Measurements from ENCODE around the gene ZNF574.
"Not testable (repeated sequence)": the region's sequence is repeated elsewhere in the genome, so short reads cannot be mapped to it uniquely, and the experiment has no call there.

The ZNF574 gene

DNA sequence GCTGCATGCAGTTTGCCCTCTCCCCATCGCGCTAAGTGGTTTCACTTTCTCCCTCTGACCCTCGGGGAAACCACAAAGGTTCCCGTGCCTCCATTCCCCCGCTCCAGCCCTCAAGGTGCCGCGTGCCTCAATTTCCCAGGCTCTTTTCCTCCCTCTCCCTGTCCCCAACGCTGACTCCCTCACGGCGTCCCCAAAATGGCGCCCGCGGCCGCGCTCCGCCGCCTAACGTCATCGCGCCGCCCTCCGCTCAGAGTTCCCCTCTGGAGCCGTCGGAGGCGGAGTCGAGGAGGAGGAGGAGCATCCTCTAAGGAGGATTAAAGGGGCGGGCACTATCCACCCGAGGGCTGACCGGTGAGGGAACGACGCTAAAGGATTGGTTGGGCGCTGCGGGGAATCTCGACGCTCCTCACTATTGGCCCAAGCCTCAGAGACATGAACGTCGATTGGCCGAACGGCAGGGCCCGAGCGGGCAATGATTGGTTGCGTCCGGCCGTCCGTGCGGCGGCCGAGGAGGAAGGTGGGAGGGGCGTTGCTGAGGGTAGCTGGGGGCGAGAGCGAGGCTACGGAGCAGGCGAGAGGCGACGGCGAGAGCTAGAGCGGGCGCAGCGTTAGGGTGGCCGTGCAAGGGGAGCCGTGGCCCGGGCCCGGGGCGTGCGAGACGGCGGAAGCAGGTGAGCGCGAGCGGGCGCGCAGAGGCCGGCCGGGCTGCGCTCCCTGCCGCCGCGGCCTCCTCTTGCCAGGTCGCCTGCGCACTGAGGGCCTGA, at the start of gene ZNF574:
TSS of gene ZNF574 (plus strand) at position 551 of the 764 bp plus-strand sequence. CDS start 2,441 bp downstream, outside the sequence.
- DNase-seq (ENCODE audit: low read depth): peak; percentile 100

- DNase-seq (ENCODE audit: low read depth): no peak
These were observed 47.4 kb upstream of the ZNF574 start for GRCh38 chr19:42028304-42029216.

- DNase-seq (ENCODE audit: low read depth): no peak
These were observed 45.1 kb upstream of the ZNF574 start for GRCh38 chr19:42030645-42031440.

DNA sequence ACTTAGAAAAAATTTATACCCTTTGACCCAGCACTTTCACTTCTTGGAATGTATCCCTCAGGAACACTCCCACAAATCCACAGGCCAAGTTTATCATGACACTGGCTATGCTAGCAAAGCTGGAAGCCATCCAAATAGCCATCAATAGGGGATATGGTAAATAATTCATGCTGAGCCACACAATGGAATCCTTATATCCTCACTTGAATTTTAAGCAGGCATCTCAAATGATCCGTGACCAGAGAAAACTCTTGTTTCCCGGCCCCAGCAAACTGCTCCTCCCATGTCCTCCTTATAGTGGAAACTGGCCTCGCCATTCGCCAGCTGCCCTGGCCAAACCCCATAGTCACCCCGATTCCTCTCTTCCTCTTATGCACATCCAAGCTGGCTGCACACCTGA, 43.5 kb upstream of the ZNF574 start:
- DNase-seq (ENCODE audit: low read depth): no peak

DNA sequence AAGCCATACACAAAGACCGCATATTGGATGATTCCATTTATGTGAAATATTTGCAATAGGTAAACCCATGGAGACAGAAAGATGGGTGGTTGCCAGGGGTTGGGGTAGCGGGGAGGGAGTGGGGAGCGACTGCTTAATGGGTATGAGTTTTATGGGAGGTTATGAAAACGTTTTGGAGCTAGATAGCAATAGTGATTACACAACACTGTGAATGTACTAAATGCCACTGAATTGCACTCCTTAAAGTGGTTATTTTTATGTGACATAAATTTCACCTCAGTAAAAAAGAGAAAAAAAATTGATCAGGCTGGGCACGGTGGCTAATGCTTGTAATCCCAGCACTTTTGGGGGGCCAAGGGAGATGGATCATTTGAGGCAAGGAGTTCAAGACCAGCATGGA, 42.6 kb upstream of the ZNF574 start:
- DNase-seq (ENCODE audit: low read depth): no peak

- peak; percentile 69 for DNase-seq (ENCODE audit: low read depth)
These were observed 41.1 kb upstream of the ZNF574 start for GRCh38 chr19:42034640-42035391.

- DNase-seq (ENCODE audit: low read depth): no peak
These were observed 38.3 kb upstream of the ZNF574 start for GRCh38 chr19:42037649-42038048.

DNA sequence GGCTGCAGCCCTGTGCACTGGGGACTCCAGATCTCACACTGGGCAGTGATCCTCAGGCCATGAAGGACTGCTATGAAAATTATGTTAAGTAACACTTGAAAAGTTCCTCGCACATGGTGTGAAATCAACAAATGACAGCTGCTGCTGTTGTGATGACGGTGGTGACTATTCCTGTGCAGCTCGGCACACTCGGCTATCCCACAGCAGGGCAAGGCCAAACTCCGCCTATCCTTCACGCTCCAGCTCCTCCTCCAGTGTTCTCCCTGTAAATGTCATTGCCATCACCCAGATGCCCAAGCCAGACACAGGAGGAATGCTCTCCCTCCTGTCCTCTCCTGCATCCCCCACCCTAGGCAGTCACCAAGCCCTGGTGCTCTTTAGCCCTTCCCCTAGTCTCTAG, 37.3 kb upstream of the ZNF574 start:
- no peak for DNase-seq (ENCODE audit: low read depth)

DNA sequence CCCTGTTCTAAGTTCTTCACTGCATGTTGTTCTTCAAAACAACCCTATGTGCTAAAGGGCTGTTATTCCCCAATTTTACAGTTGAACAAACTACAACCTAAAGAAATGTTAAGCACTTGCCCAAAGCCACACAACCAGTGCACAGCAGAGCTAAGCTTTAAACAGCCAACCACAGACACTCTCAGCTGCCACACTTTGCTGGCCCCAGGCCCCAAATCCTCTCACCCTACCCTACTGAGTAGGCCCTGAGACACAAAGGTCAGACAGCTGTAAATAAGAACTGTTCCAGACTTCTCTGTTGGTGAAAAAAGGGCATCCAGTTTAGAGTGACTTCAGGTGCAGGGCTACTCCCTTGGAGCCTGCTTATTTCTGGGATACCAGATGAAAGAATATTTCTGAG, 35.9 kb upstream of the ZNF574 start:
- DNase-seq (ENCODE audit: low read depth): no peak

DNA sequence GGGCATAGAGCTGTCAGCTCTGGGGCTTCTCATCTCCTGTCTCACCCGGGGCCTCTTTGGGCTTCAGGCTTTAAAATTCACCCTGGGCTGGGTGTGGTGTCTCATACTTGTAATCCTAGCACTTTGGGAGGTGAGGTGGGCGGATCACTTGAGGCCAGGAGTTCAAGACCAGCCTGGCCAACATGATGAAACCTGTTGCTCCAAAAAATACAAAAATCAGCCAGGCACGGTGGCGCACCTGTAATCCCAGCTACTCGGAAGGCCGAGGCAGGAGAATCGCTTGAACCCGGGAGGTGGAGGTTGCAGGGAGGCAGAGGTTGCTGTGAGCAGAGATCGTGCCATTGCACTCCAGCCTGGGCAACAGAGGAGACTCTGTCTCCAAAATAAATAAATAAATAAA, 35.5 kb upstream of the ZNF574 start:
- DNase-seq (ENCODE audit: low read depth): not testable (repeated sequence)

DNA sequence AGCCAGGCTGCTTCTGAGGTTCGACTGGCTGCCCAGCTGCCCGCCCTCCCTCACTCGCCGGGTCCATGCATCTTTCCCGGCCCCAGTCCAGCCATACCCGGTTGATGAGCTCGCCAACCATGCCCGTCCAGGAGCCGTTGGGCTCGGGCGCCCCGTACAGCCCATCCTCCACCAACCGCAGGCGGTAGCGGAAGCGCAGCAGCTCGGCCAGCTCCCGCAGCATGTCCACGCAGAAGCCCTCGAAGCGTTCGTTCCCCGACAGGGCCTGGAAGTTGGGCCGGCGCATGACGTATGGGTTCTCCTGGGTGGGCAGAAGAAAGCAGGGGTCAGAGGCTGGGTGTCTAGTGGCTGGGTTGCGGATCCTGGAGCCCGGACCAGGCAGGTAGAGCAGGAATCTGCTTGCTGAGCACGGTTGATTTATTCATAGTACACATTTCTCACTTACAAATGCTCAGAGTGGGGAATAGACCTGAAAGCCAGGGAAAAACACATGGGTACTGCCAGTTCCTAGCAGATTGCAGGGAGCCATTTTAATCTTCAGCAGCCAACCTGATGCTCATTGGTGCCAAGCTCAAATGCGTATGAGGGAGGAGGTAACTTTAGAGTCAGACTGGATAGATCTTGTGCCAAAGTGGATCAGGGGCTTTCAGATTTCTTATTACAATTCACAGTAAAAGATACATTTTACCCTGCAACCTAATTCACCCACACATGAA, 33.4 kb upstream of the ZNF574 start:
- DNase-seq (ENCODE audit: low read depth): no peak

- no peak for DNase-seq (ENCODE audit: low read depth)
These were observed 30.4 kb upstream of the ZNF574 start for GRCh38 chr19:42045575-42045974.

DNA sequence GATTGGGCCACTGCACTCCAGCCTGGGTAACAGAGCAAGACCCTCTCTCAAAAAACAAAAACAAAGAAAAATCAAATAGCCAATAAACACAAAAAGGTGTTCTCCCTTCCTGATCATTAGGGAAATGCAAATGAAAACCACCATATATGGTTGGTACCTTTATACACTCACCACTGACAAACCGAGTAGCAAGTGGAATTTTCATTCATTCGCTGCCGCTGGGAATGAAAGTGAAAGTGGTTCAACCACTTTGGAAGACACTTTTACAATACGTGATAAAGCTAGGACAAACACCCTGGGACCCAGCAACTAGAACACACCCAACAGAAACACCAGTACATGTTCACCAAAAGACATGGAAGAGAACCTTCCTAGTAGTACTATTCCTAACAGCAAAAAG, 27.0 kb upstream of the ZNF574 start:
- DNase-seq (ENCODE audit: low read depth): no peak

DNA sequence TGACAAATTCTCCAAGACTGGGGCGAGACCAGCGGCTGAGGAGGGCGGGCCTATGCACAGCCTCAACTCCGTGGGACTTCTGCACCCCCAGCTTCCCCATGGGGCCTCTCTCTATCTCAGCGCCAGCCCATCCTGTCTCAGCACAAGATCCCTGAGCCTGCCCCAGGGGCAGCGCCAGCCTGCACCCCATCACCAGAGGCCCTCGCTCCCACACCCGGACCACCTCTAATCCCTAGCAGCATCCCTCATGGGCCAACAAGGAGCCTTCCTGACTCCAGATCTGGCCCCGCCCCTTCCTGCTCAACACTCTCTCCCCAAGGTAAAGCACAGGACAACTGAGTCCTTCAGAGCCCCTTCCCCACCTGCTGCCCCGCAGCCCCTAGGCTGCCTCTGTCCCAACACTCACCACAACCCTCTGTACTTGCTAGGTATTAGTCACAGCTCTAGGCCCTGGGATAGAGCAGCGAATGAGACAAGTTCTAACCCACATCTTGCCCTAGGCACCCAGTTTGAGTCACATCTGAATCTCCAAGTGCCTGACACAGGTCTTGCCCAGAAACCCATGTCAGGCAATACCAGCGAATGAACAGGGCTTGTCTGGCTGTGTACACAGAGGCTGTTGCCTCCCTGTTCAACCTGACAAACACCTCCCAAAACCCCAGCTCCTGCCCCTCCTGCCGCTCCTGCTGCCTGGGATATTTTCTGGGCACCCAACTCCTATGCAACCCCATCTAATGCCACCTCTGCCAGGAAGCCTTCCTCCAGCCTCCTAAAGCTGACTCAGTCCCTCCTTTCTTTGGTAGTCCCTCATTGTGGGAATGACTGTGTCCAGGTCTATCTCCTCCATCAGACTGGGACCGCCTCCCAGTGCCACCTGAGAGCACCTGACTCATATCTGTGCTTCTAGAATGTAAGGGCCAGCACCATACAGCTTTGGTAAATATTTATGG, 24.5 kb upstream of the ZNF574 start:
- peak; percentile 10 for DNase-seq (ENCODE audit: low read depth)

- DNase-seq (ENCODE audit: low read depth): no peak
These were observed 23.6 kb upstream of the ZNF574 start for GRCh38 chr19:42052241-42052863.

GRCh38 chr19:42053037-42053935, 22.7 kb upstream of the ZNF574 start:
- no peak for DNase-seq (ENCODE audit: low read depth)

GRCh38 chr19:42054205-42054604, 21.8 kb upstream of the ZNF574 start:
- DNase-seq (ENCODE audit: low read depth): no peak

DNA sequence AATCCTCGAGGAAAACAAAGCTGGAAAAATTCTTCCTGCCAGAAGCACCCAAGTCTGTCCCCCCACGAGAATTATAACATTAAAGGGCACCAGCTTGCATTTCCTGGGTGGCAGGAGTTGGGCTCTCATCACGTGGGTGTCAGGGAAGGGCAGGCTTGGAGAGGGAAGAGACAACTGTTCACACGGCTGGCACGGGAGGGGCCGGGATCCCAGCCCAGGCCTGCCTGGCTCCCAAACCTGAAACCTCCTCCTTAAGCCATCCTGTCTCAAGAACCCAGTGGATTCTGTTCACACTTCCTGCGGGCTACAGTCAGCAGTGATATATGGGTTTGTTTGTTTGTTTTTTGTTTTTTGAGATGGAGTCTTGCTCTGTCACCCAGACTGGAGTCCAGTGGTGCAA, 18.1 kb upstream of the ZNF574 start:
- no peak for DNase-seq (ENCODE audit: low read depth)

Data from iris pigment epithelial cell (primary cell).